SU-DHL-6 (cell line): ENCODE results near the gene MAP2K3.

Experiments
- H2AFZ ChIP-seq: fragments of 200-600 bp; sonication (generic); 2 replicates; pipeline ENCODE4 v1.6.1; 2014; ENCODE audit warnings: low read depth, mild to moderate bottlenecking, moderate library complexity, mixed read lengths, antibody characterized with exemption, low read length; ENCODE audit not compliant: severe bottlenecking
- H3F3A ChIP-seq: fragments of 200-600 bp; shearing (Covaris generic); 2 replicates; pipeline ENCODE4 v1.6.0; 2016; ENCODE audit warnings: antibody characterized with exemption, mild to moderate bottlenecking; ENCODE audit not compliant: insufficient read depth
- H3K27ac ChIP-seq: fragments of 200-600 bp; sonication (generic); 2 replicates; pipeline ENCODE4 v1.5.1; 2016; ENCODE audit warnings: low read depth, mild to moderate bottlenecking, low read length, moderate library complexity, mixed read lengths
- H3K27me3 ChIP-seq: fragments of 200-600 bp; sonication (generic), shearing (Covaris generic); 2 replicates; pipeline ENCODE4 v1.6.0; 2014; ENCODE audit warnings: mild to moderate bottlenecking, low read length
- H3K36me3 ChIP-seq: fragments of 200-600 bp; sonication (generic); 2 replicates; pipeline ENCODE4 v1.6.1; 2014; ENCODE audit warnings: mild to moderate bottlenecking, low read length, mixed read lengths
- H3K4me2 ChIP-seq: fragments of 300-600, 200-600 bp; shearing (Covaris generic), sonication (generic); 2 replicates; pipeline ENCODE4 v1.6.0; 2014; ENCODE audit warnings: low read length, low read depth, mild to moderate bottlenecking; ENCODE audit not compliant: poor library complexity, severe bottlenecking
- H3K4me3 ChIP-seq: fragments of 200-600 bp; sonication (generic); 2 replicates; pipeline ENCODE4 v1.5.1; 2014; ENCODE audit warnings: antibody characterized with exemption, low read length, mild to moderate bottlenecking, mixed read lengths; ENCODE audit not compliant: insufficient read depth, poor library complexity, severe bottlenecking
- H3K79me2 ChIP-seq: fragments of 200-600 bp; sonication (generic); 2 replicates; pipeline ENCODE4 v1.6.1; 2014; ENCODE audit warnings: mild to moderate bottlenecking, low read length, moderate library complexity; ENCODE audit not compliant: insufficient read depth
- H3K9ac ChIP-seq: fragments of 200-600 bp; sonication (generic); 2 replicates; pipeline ENCODE4 v1.7.0; 2014; ENCODE audit warnings: mild to moderate bottlenecking, low read length
- H3K9me2 ChIP-seq: fragments of 200-600 bp; sonication (generic); replicated peaks from 2 replicates; pipeline ENCODE4 v1.6.1; 2014; ENCODE audit warnings: low read length; ENCODE audit not compliant: insufficient read depth
- H3K9me3 ChIP-seq: fragments of 200-600 bp; sonication (generic); 2 replicates; pipeline ENCODE4 v1.6.1; 2014; ENCODE audit warnings: low read length, mixed read lengths; ENCODE audit not compliant: insufficient read depth
- H4K20me1 ChIP-seq: fragments of 200-600 bp; sonication (generic); 2 replicates; pipeline ENCODE4 v1.6.1; 2014; ENCODE audit warnings: low read depth, mild to moderate bottlenecking, antibody characterized with exemption, low read length, moderate library complexity, mixed read lengths
- EZH2phosphoT487 ChIP-seq: fragments of 200-600 bp; sonication (generic), shearing (Covaris generic); conservative IDR thresholded peaks from 2 replicates; pipeline ENCODE4 v1.6.1; 2018; ENCODE audit warnings: mild to moderate bottlenecking, antibody characterized with exemption, low read length, moderate library complexity, mixed read lengths
- TF ChIP-seq, protein P1 (sequence below): fragments of 200-600 bp; sonication (generic); IDR thresholded peaks from one replicate; pipeline ENCODE4 v1.5.1; 2017; ENCODE audit warnings: antibody characterized with exemption, mild to moderate bottlenecking, low read length, moderate library complexity; ENCODE audit not compliant: insufficient read depth, poor library complexity, severe bottlenecking

The MAP2K3 gene

DNA sequence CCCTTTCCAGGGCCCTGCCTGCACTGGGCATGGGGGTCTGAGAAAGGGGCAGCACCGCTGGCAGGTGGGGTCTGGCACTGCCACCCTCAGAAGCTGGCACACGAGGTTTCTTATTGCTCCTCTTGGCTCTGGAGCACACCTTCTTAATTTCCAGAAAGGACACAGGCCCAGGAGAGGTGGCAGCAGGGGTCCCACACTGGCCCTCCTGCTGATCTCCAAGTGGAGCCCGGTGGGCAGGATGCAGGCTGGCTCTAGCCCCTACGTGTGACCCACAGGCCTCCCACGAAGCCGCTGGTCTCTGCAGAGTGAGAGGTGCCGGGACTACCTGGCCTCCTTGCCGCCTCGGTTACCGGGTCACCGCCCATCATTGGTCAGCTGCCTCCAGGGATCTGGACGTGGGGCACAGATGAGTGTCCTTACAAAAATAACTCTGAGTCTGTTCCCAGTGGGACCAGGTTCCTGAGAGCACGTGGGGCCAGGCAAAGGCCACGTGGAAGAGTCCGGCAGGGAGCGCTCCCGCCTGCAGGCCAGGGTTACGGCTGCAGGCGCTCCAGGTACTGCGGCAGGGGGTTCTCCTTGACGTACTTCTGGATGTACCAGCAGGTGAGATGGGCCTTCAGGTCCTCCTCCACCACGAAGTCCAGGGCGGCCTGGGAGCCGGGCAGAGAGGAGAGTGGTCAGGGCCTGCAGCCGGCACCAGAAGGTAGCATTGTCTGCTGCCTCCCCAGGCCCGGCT, 41.6 kb upstream of the MAP2K3 start:
- Histone ChIP-seq H3K9me3 (no peaks in the 10 kb centered on the region), H3F3A (no peaks in the 10 kb centered on the region), H2AFZ (no peak overlapping the region), H3K9ac (no peak overlapping the region), H3K79me2 (no peaks in the 10 kb centered on the region), H3K27ac (no peak overlapping the region), H3K9me2 (no peaks in the 10 kb centered on the region), H3K27me3 (no peaks in the 10 kb centered on the region), H3K4me3 (no peak overlapping the region), H3K36me3 (no peaks in the 10 kb centered on the region), H4K20me1 (no peaks in the 10 kb centered on the region), H3K4me2 (no peak overlapping the region)
- no peak for TF ChIP-seq EZH2phosphoT487
- TF ChIP-seq, protein P1, sequence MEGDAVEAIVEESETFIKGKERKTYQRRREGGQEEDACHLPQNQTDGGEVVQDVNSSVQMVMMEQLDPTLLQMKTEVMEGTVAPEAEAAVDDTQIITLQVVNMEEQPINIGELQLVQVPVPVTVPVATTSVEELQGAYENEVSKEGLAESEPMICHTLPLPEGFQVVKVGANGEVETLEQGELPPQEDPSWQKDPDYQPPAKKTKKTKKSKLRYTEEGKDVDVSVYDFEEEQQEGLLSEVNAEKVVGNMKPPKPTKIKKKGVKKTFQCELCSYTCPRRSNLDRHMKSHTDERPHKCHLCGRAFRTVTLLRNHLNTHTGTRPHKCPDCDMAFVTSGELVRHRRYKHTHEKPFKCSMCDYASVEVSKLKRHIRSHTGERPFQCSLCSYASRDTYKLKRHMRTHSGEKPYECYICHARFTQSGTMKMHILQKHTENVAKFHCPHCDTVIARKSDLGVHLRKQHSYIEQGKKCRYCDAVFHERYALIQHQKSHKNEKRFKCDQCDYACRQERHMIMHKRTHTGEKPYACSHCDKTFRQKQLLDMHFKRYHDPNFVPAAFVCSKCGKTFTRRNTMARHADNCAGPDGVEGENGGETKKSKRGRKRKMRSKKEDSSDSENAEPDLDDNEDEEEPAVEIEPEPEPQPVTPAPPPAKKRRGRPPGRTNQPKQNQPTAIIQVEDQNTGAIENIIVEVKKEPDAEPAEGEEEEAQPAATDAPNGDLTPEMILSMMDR = no peak

DNA sequence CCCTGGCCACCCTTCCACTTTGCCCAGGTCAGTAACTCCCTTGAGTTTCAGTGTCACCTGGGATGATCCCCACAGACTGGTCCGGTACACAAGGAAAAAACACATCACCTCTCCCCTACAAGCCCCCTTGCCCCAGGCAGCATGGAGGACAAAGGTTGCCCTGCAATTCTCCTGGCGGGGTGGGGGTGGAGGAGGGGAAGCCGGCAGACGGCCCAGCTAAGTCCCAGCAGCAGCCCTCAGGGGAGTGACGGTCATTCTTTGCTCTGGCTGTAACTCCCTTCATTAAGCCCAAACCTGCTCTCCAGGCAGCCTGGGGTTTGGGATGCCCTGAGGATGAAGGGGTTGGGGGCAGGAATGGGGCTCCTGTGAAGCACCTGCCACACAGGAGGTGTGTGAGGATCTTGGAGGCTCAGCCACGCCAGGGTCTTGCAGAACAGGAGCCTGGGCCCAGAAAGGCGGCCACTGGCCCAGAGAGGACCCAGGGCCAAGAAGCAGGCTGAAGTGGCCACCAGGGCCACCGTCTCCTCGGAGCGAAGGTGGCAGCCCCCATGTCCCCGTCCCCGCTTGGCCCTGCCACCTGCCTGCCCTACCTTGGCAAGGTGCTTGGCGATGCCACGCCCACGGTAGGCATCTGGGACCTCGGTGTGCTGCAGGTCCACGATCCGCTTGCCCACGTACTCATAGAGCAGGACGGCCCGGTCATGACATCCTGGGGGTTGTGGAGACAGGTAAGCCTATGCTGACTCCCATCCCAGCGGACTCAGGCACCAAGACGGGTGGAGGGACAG, 40.8 kb upstream of the MAP2K3 start:
- H3F3A ChIP-seq = no peaks in the 10 kb centered on the region
- no peaks in the 10 kb centered on the region for H3K9me3 ChIP-seq
- no peak overlapping the region for H3K4me2 ChIP-seq
- no peak overlapping the region for H3K9ac ChIP-seq
- H2AFZ ChIP-seq = no peak overlapping the region
- no peaks in the 10 kb centered on the region for H3K36me3 ChIP-seq
- H3K9me2 ChIP-seq = no peaks in the 10 kb centered on the region
- H3K4me3 ChIP-seq = no peak overlapping the region
- no peak overlapping the region for H3K27ac ChIP-seq
- H3K79me2 ChIP-seq = no peaks in the 10 kb centered on the region
- no peaks in the 10 kb centered on the region for H4K20me1 ChIP-seq
- H3K27me3 ChIP-seq = no peaks in the 10 kb centered on the region
- TF ChIP-seq EZH2phosphoT487 = no peak
- TF ChIP-seq, protein P1 = no peak

DNA sequence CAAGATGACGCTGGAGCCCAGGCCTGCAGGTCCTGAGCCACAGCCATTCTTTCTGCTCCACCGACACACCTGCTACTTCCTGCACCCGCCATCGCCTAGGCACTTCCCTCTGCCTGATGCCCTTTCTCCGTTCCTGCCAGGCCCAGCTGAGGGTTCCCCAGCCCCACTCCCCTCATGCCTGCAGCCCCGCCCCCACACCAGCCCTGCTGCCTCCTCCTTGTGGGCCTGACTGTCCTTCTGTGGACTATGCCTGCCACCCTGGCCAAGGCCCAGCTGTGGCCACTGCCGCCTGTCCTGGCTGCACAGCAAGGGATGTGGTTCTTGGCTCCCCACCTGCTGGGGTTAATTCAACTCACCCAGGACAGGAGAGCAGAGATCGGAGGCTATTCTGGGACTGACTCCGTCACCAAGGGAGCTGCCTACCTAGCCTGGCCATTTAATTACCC, 38.8 kb upstream of the MAP2K3 start:
- TF ChIP-seq, protein P1 = no peak
- no peak for TF ChIP-seq EZH2phosphoT487
- Histone ChIP-seq H3K36me3 (no peaks in the 10 kb centered on the region), H3K4me3 (no peak overlapping the region), H3K9ac (no peak overlapping the region), H3K79me2 (no peaks in the 10 kb centered on the region), H3K9me3 (no peaks in the 10 kb centered on the region), H3K27me3 (no peaks in the 10 kb centered on the region), H2AFZ (no peak overlapping the region), H4K20me1 (no peaks in the 10 kb centered on the region), H3K4me2 (no peak overlapping the region), H3F3A (no peaks in the 10 kb centered on the region), H3K9me2 (no peaks in the 10 kb centered on the region), H3K27ac (no peak overlapping the region)
